Stimulated activated CD4-positive, alpha-beta T cell treated with anti-CD3 and anti-CD28 coated beads, TNF-alpha, amount 100 ng/mL, for 48 hours (primary cell): ENCODE measurements around the gene QRFP.
"Not testable (repeated sequence)": the region's sequence is repeated elsewhere in the genome, so short reads cannot be mapped to it uniquely, and the experiment has no call there.

Experiments
- DNase-seq, 3 donors: peaks; one replicate each; pipeline ENCODE4 v3.0.0-alpha.2; 2020; ENCODE audit warnings: low read depth in 3 of 3

QRFP gene

GRCh38 chr9:130919559-130920145 is 23.0 kb upstream of the QRFP start:
- DNase-seq = no peak

GRCh38 chr9:130918826-130919558 is 22.4 kb upstream of the QRFP start:
- no peak for DNase-seq

DNA sequence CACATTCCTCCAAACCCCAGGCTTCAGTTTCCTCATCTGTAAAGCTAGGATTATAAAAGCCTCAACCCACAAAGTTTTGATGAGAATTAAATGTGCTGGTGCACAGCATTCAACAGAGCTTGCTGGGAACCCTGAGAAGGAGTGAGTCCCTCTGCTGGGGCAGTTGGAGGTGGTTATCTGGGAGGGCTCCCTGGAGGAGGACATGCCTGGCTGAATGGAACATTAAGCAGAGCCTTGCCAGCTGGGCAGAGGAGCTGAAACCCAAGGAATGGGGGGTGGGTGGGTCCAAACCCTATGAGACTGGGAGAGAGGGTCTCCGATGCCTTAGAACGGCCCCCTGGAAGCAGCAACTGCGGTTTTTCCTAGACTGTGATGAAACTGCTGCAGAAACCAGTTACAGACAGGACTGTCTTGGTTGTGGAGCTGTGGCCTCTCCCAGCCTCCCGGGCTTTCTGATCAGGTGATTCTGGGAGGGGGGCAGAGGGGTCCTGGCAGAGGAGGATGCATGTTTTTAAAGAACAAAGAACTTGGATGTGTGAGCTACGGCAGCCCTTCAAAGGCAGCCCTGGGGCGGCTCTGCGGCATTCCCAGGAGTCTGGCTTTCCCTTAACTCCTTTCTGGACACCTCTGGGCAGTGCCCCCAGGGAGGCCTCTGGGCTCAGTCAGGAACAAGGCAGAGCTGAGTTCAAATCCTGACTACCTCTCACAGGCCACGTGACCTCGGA is 21.7 kb upstream of the QRFP start:
- no peak for DNase-seq

DNA sequence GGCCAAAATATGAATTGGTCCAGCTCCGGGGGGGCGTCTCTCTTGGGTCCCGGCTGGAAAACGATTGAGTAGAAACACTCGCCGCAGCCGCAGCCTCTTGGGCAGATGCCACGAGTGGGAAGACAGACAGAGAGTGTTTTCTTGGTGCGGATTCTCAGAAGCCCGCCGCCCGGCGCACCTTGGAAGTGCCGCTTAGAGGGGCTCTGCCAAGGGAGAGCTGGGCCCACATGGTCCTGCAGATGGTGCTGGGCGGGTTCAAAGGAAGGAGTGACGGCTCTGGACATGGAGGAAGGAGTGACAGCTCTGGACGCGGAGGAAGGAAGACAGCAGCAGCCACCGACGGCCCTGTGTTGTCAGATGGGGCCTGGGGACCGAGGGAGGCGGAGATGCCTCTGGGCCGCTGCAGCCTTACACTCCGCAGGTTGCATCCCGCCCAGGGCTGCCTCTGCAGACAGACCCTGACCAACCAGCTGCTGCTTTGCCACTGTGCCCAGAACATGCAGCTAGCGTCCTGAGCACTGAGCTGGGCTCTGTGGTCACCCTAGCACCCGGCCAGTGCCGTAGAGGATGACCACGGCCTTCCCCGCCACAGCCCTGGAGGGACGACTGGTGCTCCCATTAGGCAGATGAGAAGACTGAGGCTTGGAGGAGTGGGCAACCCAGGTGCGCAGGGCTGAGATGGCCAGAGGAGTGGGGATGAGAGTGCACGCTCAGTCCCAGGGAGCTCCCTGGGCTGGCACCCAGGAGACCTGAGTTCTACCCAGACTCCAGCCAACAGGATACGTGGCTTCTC is 20.8 kb upstream of the QRFP start:
- no peak for DNase-seq

GRCh38 chr9:130915096-130915447 is 18.5 kb upstream of the QRFP start:
- no peak for DNase-seq

- no peak for DNase-seq
Measured at GRCh38 chr9:130914417-130915095, 17.9 kb upstream of the QRFP start.

DNA sequence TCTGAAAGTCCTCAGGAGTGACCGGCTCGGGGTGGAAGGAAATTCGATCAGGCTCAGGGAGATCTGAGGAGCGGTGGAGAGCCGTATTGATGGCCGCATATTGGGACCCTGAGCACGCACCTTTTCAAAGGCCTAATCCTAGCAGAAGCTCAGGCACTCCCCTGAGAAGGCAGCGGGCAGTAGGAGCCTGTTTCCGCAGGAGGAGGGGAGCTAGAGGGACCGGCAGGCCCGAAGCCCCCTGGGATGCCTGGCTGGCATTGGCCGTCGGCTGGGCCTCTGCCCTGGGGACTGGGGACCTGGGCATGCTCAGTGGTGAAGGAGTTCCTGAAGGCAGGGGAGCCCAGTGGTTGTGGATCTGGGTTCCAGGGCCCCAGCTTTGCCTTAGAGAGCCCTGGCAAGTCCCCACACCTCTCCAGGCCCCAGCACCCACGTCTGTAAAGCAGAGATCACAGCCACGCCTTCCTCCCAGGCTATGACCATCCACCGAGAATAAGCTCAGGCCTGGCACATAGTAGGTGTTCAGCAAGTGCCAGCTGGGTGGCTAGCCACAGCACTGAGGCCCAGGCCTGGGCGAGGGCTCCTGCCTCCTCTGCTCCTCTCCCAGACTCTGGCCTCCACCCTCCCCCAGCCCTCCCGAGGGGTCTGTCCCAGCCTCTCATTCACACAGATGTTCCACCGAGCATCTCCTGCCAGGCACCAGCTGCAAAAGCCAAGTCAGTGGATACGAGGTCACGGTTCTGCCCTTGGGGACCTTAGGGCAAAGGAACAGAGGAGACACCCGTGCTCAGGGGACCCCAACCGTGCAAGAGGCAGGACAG is 17.2 kb upstream of the QRFP start:
- DNase-seq = no peak

DNA sequence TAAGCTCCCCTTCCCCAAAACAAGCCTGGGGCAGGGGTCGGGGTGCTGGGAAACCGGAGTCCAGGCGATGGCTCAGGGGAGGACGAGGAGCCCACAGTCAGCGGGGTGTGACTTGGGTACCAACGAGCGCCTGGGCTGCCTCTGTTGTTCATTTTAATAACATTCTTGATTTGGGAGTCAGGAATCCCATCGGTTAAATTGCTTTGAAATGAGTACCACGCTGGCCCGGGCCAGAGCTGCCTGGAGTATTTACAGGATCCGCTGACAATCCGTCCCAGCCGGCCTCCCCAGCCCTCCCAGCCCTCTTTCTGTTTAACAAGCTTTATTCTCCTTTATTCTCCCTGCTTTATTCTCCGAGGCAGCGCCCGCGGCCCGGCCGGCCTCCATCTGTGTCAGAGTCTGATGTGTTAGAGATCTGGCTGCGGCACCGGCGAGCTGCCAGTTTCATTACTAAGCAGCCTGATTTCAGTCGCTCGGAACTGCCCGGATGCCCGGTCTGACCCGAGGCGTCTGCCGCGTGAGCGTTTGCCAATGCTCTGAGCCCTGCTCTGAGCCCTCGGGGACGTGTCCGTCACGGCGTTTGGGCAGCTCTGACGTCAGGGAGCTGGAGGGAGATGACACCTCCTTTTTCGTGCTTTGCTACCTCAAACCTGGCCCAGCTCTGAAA is 16.5 kb upstream of the QRFP start:
- DNase-seq = no peak

- no peak for DNase-seq
Measured at GRCh38 chr9:130911254-130912049, 14.8 kb upstream of the QRFP start.

GRCh38 chr9:130910670-130911069 is 14.1 kb upstream of the QRFP start:
- not testable (repeated sequence) for DNase-seq

GRCh38 chr9:130910041-130910440 is 13.4 kb upstream of the QRFP start:
- DNase-seq = not testable (repeated sequence)

DNA sequence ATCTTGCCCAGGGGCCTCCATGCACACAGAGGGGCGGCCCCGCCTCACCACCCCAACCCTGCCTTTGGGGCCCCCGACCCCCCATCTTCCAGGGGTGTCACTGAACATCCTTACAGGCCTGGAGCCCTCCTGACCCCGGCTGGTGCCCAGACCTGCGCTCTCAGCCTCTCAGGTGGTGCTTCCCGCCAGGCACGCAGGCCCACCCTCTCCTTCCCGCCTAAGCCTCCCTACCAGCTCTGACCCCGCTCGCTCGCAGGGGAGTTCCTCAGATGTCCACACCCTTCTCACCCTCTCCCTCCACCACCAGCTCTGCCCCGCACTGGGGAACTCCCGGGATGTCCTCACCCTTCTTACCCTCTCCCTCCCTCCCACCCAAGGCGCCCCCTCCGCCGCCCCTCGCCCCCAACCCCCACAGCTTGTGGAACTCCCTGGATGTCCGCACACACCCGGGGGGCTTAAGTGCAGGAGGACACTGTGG is 12.3 kb upstream of the QRFP start:
- DNase-seq = no peak

DNA sequence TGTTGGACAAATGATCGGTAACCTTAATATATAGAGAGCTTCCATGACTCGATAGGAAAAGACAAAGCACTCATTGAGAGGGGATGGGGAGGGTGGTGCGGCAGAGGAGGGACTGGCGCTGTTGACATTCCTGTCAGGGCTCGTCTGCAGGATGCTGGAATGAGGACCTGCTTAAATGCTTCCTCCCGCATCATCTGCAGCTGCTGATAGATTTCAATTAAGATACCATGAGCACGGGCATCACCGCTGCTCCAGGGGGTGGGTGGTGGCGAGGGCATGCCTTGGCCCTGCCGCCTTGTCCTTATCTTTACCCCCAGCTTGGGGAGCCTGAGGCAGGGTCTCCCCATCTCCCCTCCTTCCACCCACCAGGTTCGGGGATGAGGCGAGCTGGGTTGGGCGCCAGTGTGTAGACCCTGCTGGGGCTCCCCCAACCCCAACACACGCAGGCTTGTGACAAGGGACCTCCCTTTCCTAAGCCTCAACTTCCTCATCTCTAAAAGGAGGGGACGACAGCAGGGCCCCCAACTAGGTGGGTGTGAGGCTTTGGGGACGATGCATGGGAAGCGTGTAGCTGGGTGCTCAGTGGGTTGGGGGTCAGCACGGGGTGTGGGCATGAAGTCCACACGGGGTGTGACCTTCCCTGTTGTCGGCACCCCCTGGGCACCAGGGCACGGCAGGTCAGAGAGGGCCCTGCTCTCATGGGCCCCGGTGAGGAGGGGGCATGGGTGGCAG is 11.7 kb upstream of the QRFP start:
- no peak for DNase-seq

GRCh38 chr9:130906735-130907416 is 10.3 kb upstream of the QRFP start:
- DNase-seq = no peak

GRCh38 chr9:130905902-130906734 is 9.5 kb upstream of the QRFP start:
- DNase-seq = no peak

GRCh38 chr9:130905125-130905901 is 8.7 kb upstream of the QRFP start:
- no peak for DNase-seq
